Measurements from ENCODE around the gene SEMA3C. TPM values are rescaled to one million over a fixed set of nuclear protein-coding genes. Genes with fewer than 3 reads are reported as not detected.

The SEMA3C gene
- total RNA-seq, 2 donors from 2014 or later: 66.4 to 147 TPM

- H3K4me3 ChIP-seq: no peak overlapping the region
- H3K27me3 ChIP-seq (replicated peaks; ENCODE audit: insufficient read depth): no peaks in the 10 kb centered on the region
- no peaks in the 10 kb centered on the region for H3K4me1 ChIP-seq (replicated peaks)
- no peak overlapping the region for H3K27ac ChIP-seq
- no peaks in the 10 kb centered on the region for H3K9me3 ChIP-seq
- TF ChIP-seq, protein P1, sequence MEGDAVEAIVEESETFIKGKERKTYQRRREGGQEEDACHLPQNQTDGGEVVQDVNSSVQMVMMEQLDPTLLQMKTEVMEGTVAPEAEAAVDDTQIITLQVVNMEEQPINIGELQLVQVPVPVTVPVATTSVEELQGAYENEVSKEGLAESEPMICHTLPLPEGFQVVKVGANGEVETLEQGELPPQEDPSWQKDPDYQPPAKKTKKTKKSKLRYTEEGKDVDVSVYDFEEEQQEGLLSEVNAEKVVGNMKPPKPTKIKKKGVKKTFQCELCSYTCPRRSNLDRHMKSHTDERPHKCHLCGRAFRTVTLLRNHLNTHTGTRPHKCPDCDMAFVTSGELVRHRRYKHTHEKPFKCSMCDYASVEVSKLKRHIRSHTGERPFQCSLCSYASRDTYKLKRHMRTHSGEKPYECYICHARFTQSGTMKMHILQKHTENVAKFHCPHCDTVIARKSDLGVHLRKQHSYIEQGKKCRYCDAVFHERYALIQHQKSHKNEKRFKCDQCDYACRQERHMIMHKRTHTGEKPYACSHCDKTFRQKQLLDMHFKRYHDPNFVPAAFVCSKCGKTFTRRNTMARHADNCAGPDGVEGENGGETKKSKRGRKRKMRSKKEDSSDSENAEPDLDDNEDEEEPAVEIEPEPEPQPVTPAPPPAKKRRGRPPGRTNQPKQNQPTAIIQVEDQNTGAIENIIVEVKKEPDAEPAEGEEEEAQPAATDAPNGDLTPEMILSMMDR (IDR thresholded peaks at IDR 0.05): no peak
- TF ChIP-seq POLR2AphosphoS5 (IDR thresholded peaks at IDR 0.05) (no peak), POLR2A (IDR thresholded peaks at IDR 0.05) (no peak)
- intact Hi-C loops (cut with DNase I): no loop called here
- DNase-seq (ENCODE audit: low spot score): no peak
- no peaks in the 10 kb centered on the region for H3K36me3 ChIP-seq
- 68% methylated on average over 2 of the region's 2 CpGs for WGBS
Observed at GRCh38 chr7:80816806-80817205, 102.0 kb downstream of the SEMA3C start.

DNA sequence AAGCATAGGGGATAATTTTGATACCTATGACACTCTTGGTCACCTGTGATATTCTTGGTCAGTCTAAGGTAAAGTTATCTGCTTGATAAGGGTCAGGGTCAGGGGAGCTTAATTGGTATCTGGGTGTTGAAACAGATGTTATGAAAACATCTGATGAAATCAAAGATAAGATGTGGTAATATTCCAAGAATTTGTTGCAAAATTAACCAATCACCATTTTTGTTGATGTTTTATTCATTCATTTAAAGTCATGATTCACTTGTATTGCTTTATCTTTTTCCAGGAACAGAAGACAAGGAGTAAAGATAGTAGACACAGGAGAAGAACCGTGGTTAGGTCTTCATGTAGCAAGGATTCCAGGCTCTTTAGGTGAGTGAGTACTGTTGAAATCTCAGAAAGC lies 103.1 kb downstream of the SEMA3C start:
- Histone ChIP-seq H3K4me1 (replicated peaks) (no peaks in the 10 kb centered on the region), H3K9me3 (no peaks in the 10 kb centered on the region), H3K27me3 (replicated peaks; ENCODE audit: insufficient read depth) (no peaks in the 10 kb centered on the region), H3K36me3 (no peaks in the 10 kb centered on the region), H3K27ac (no peak overlapping the region), H3K4me3 (no peak overlapping the region)
- intact Hi-C loops (cut with DNase I): no loop called here
- DNase-seq (ENCODE audit: low spot score): no peak
- 100% methylated on average over 1 of the region's 1 CpG for WGBS
- TF ChIP-seq POLR2AphosphoS5 (IDR thresholded peaks at IDR 0.05) (no peak), POLR2A (IDR thresholded peaks at IDR 0.05) (no peak)
- TF ChIP-seq, protein P1 (IDR thresholded peaks at IDR 0.05): no peak

DNA sequence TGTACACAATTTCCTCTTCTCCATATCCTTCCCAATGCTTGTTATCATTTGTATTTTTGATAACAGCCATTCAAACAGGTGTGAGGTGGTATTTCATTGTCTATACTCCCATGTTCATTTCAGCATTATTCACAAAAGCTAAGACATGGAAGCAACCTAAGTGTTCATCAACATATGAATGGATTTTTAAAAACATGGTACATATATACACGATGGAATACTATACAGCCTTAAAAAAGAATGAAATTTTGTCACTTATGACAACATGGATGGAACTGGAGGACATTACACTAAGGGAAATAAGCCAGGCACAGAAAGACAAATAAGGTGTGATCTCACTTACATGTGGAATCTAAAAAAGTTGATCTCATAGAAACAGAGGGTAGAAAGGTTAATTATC lies 109.3 kb downstream of the SEMA3C start:
- H3K27me3 ChIP-seq (replicated peaks; ENCODE audit: insufficient read depth): no peaks in the 10 kb centered on the region
- H3K9me3 ChIP-seq: no peaks in the 10 kb centered on the region
- no peaks in the 10 kb centered on the region for H3K4me1 ChIP-seq (replicated peaks)
- H3K36me3 ChIP-seq: no peaks in the 10 kb centered on the region
- H3K4me3 ChIP-seq: no peak overlapping the region
- intact Hi-C loops (cut with DNase I): no loop called here
- no peak overlapping the region for H3K27ac ChIP-seq
- TF ChIP-seq POLR2AphosphoS5 (IDR thresholded peaks at IDR 0.05): no peak
- TF ChIP-seq, protein P1 (IDR thresholded peaks at IDR 0.05): no peak
- TF ChIP-seq POLR2A (IDR thresholded peaks at IDR 0.05): no peak
- DNase-seq (ENCODE audit: low spot score): no peak
- WGBS: 100% methylated on average over 1 of the region's 1 CpG

- 42% methylated on average over 3 of the region's 3 CpGs for WGBS
- H3K4me1 ChIP-seq (replicated peaks): no peaks in the 10 kb centered on the region
- no peak overlapping the region for H3K27ac ChIP-seq
- no peaks in the 10 kb centered on the region for H3K27me3 ChIP-seq (replicated peaks; ENCODE audit: insufficient read depth)
- no peak overlapping the region for H3K4me3 ChIP-seq
- H3K9me3 ChIP-seq: no peaks in the 10 kb centered on the region
- intact Hi-C loops (cut with DNase I): no loop called here
- no peak for DNase-seq (ENCODE audit: low spot score)
- no peak for TF ChIP-seq POLR2AphosphoS5 (IDR thresholded peaks at IDR 0.05)
- TF ChIP-seq, protein P1 (IDR thresholded peaks at IDR 0.05): no peak
- TF ChIP-seq POLR2A (IDR thresholded peaks at IDR 0.05): no peak
- H3K36me3 ChIP-seq: no peaks in the 10 kb centered on the region
Observed at GRCh38 chr7:80807166-80807900, 111.5 kb downstream of the SEMA3C start.

DNA sequence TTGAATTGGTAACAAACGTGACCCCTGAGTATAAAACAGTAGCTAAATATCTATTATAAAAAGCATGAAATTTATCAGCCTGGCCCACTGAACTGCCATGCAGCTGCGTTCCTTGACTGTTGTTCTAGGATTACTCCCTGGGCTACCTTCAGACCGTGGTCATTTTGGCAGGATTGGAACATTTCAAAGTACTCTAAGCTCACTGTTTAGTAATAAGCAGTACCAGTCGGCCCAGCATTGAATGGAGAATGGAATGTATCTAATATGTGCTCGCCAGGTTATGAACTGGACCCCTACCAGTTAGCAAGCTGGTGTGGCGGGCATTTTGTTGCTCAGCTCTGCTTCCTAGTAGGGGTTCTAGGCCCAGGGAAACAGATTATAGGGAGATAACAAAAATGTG lies 112.2 kb downstream of the SEMA3C start:
- Histone ChIP-seq H3K4me3 (no peak overlapping the region), H3K9me3 (no peaks in the 10 kb centered on the region), H3K27me3 (replicated peaks; ENCODE audit: insufficient read depth) (no peaks in the 10 kb centered on the region), H3K4me1 (replicated peaks) (no peaks in the 10 kb centered on the region), H3K36me3 (no peaks in the 10 kb centered on the region), H3K27ac (no peak overlapping the region)
- intact Hi-C loops (cut with DNase I): no loop called here
- TF ChIP-seq, protein P1 (IDR thresholded peaks at IDR 0.05): no peak
- TF ChIP-seq POLR2AphosphoS5 (IDR thresholded peaks at IDR 0.05) (no peak), POLR2A (IDR thresholded peaks at IDR 0.05) (no peak)
- DNase-seq (ENCODE audit: low spot score): no peak
- 52% methylated on average over 6 of the region's 6 CpGs for WGBS

Measured in prostate gland (tissue), 2 donors.